ENCODE data around the gene NTPCR. TPM values are rescaled to one million over a fixed set of nuclear protein-coding genes. Genes with fewer than 3 reads are reported as not detected.

NTPCR gene
- total RNA-seq, 1 experiment from 2014 or later: 34.2 TPM

DNA sequence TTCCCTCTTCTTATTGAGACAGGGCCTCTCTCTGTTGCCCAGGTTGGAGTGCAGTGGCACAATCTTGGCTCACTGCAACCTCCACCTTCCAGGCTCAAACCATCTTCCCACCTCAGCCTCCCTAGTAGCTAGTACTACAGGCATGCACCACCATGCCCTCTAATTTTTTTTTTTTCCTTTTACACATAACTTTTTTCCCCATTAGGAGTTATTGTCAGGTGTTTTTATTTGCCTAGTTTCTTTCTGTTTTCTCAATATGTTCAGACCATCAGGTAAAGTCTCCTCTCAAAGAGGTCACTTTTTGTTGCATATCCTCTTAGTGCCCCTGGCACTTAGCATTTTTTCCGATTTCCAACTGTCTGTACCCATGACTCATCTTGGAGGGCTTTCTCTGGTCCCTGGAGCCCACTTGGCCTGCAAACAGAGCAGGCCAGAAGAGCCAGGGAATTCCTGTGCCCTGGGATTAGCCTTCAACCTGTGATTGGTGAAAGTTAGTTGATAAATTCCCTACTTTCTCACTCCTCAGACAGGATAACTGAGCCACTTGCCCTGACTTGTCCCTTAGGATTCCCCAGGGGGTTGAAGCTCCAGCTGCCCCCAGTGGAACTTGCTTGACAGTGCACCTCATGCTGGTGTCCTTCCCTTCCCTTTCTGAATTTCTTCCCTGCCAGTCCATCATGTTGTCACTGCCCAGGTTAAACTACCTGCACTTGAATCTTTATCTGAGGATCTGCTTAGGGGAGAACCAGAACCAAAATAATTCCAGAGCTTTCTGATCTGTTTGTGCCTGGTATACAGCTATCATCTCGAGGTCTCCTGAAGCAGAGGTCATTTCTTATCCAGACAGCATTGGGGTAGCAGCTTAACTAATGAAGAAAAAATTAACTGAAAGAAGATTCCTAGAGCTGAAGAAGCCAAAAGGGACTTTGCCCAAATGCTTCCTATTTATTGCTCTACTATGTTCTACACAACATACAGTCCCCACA lies 2.4 kb downstream of the NTPCR start:
- no TSS peak for BruUV-seq (replicated peaks)
- H3K79me2 ChIP-seq (ENCODE audit: insufficient read depth, low read length): peaks cover 17% of the 10 kb centered on the region
- H3K4me2 ChIP-seq (ENCODE audit: low read length): peak overlapping the region; percentile 94
- ATAC-seq: peak; percentile 78
- TF ChIP-seq RAD21 (IDR thresholded peaks at IDR 0.05; ENCODE audit: low read depth) (peak; percentile 58), POLR2AphosphoS5 (IDR thresholded peaks at IDR 0.05; ENCODE audit: low read depth, low read length) (no peak), CBX3 (IDR thresholded peaks at IDR 0.05; ENCODE audit: low read depth) (peak; percentile 32; the same call in 1 of the 2 replicates), CTCF (IDR thresholded peaks at IDR 0.05 in 2 of 3, conservative IDR thresholded peaks at IDR 0.05 in 1 of 3; ENCODE audit: borderline replicate concordance in 1 of 3, insufficient read depth in 1 of 3, low read depth in 2 of 3, low read length in 2 of 3) (peak in 2 of 3 experiments; percentile 76 to 88; a peak in 4 of 6 replicates), SIN3A (IDR thresholded peaks at IDR 0.05; ENCODE audit: low read depth) (no peak)
- no peak overlapping the region for H2AFZ ChIP-seq (ENCODE audit: low read depth, low read length, poor library complexity, severe bottlenecking)
- no peak overlapping the region for H3K4me3 ChIP-seq (replicated peaks in 1 of 2; ENCODE audit: low read depth in 1 of 2, low read length in 2 of 2)
- intact Hi-C loops (cut with micrococcal nuclease): no loop called here
- RAD21 ChIA-PET (ENCODE audit: low non-redundant PET in 1 of 2, low total read pairs in 2 of 2, uncharacterized antibody in 2 of 2, unreplicated experiment in 2 of 2): interaction anchor here in 1 of 2 experiments (0.9 kb wide), 1 partner anchor 316 kb away, joined by 3 read pairs; no protein-coding TSS in a partner anchor
- H3K27ac ChIP-seq (ENCODE audit: low read depth, low read length): peak overlapping the region; percentile 52
- no peaks in the 10 kb centered on the region for H3K9me2 ChIP-seq (ENCODE audit: insufficient read depth)
- POLR2A ChIA-PET: no interaction called here
- H4K20me1 ChIP-seq (ENCODE audit: insufficient read depth): no peaks in the 10 kb centered on the region
- H3K9ac ChIP-seq (ENCODE audit: low read length): no peak overlapping the region
- peaks cover 23 to 33% of the 10 kb centered on the region in 2 experiments for H3K4me1 ChIP-seq (ENCODE audit: control insufficient read depth in 1 of 2, insufficient read depth in 2 of 2, low read length in 2 of 2)
- H3K36me3 ChIP-seq (ENCODE audit: control insufficient read depth in 1 of 2, insufficient read depth in 2 of 2, low read length in 2 of 2): peaks cover 0 to 3% of the 10 kb centered on the region in 2 experiments; a peak in 1 of 4 replicates
- H3K27me3 ChIP-seq (ENCODE audit: insufficient read depth, low read length): no peaks in the 10 kb centered on the region
- peak; percentile 57 for DNase-seq (ENCODE audit: low read depth, low spot score)
- no peaks in the 10 kb centered on the region for H3K9me3 ChIP-seq (ENCODE audit: control insufficient read depth in 1 of 2, insufficient read depth in 1 of 2, low read depth in 1 of 2, low read length in 2 of 2)
- CTCF ChIA-PET: interaction anchor here (0.9 to 1.3 kb wide), 2 partner anchors 72 to 325 kb away, joined by 3 read pairs; no protein-coding TSS in a partner anchor

Measured in HCT116 (cell line).